Calu3 (cell line): ENCODE results near the gene USP10. TPM values are rescaled to one million over a fixed set of nuclear protein-coding genes. Genes with fewer than 3 reads are reported as not detected.
"Not testable (repeated sequence)": the region's sequence is repeated elsewhere in the genome, so short reads cannot be mapped to it uniquely, and the experiment has no call there.

Experiments
- BruUV-seq: library from RNA; stranded (reverse); fragments of 400-500 nt; replicated peaks from 2 replicates; lab custom pipeline; 2021; lab: Mats Ljungman, UMichigan
- CTCF ChIA-PET: fragments of 300-600 bp; sonication (Branson Sonifier 250); formaldehyde crosslinking; loops from one replicate; lab custom pipeline; 2022; ENCODE audit warnings: antibody characterized with exemption; lab: Charles Lee
- DNase-seq: peaks from one replicate; pipeline ENCODE4 v3.0.0; 2022
- H3K27ac Mint-ChIP-seq: one replicate; pipeline ENCODE4 v1.8.0; 2022; ENCODE audit warnings: mixed read lengths; ENCODE audit not compliant: unreplicated experiment
- H3K27me3 Mint-ChIP-seq: one replicate; pipeline ENCODE4 v1.8.0; 2022; ENCODE audit warnings: mixed read lengths; ENCODE audit not compliant: unreplicated experiment
- H3K36me3 Mint-ChIP-seq: one replicate; pipeline ENCODE4 v1.8.0; 2022; ENCODE audit warnings: mild to moderate bottlenecking, moderate library complexity, mixed read lengths; ENCODE audit not compliant: insufficient read depth, unreplicated experiment
- H3K4me1 Mint-ChIP-seq: one replicate; pipeline ENCODE4 v1.8.0; 2022; ENCODE audit warnings: mild to moderate bottlenecking, low read depth, mixed read lengths; ENCODE audit not compliant: unreplicated experiment
- H3K4me3 Mint-ChIP-seq: one replicate; pipeline ENCODE4 v1.8.0; 2022; ENCODE audit warnings: mild to moderate bottlenecking, low read depth, moderate library complexity, mixed read lengths; ENCODE audit not compliant: unreplicated experiment
- H3K9me3 Mint-ChIP-seq: one replicate; pipeline ENCODE4 v1.8.0; 2022; ENCODE audit warnings: low read depth, mixed read lengths; ENCODE audit not compliant: unreplicated experiment
- CTCF ChIP-seq: fragments of 200-600 bp; IDR thresholded peaks from one replicate; pipeline ENCODE4 v1.8.0; 2022; ENCODE audit warnings: antibody characterized with exemption; ENCODE audit not compliant: unreplicated experiment
- intact Hi-C: fragments of 100-400 bp; cut with micrococcal nuclease; formaldehyde crosslinking; loops from one replicate; pipeline ENCODE4 v1.10.0; 2022; ENCODE audit not compliant: unreplicated experiment
- total RNA-seq: library from RNA; stranded (reverse); gene quantifications from 2 replicates; pipeline ENCODE4 v1.2.3, GENCODE V29; 2022

USP10 gene
- total RNA-seq, 1 experiment from 2014 or later = 141 TPM

- Mint-ChIP-seq H3K27ac (no peak overlapping the region), H3K4me3 (no peak overlapping the region), H3K4me1 (peaks cover 11% of the 10 kb centered on the region), H3K9me3 (peaks cover 2% of the 10 kb centered on the region), H3K36me3 (no peaks in the 10 kb centered on the region), H3K27me3 (peaks cover 36% of the 10 kb centered on the region)
- CTCF ChIA-PET = interaction anchor here (0.7 kb wide), 2 partner anchors 11 to 108 kb away, joined by 4 to 5 read pairs; no protein-coding TSS in a partner anchor
- no peak for DNase-seq
- intact Hi-C loops = no loop called here
- no TSS peak for BruUV-seq
- TF ChIP-seq CTCF = no peak
Measured at GRCh38 chr16:84687715-84688114, 12.1 kb upstream of the USP10 start.

- CTCF ChIA-PET, H3K27ac Mint-ChIP-seq, H3K9me3 Mint-ChIP-seq, intact Hi-C loops, H3K36me3 Mint-ChIP-seq, DNase-seq, H3K4me3 Mint-ChIP-seq, BruUV-seq: not testable (repeated sequence)
- H3K4me1 Mint-ChIP-seq = peaks cover 11% of the 10 kb centered on the region
- peaks cover 33% of the 10 kb centered on the region for H3K27me3 Mint-ChIP-seq
Measured at GRCh38 chr16:84688163-84688562, 11.6 kb upstream of the USP10 start.

GRCh38 chr16:84689111-84689510, 10.7 kb upstream of the USP10 start:
- no peak overlapping the region for H3K4me3 Mint-ChIP-seq
- peaks cover 11% of the 10 kb centered on the region for H3K4me1 Mint-ChIP-seq
- no peak for TF ChIP-seq CTCF
- H3K27me3 Mint-ChIP-seq = peaks cover 23% of the 10 kb centered on the region
- no peaks in the 10 kb centered on the region for H3K36me3 Mint-ChIP-seq
- DNase-seq = no peak
- H3K27ac Mint-ChIP-seq = no peak overlapping the region
- BruUV-seq = no TSS peak
- H3K9me3 Mint-ChIP-seq = peaks cover 2% of the 10 kb centered on the region
- CTCF ChIA-PET = no interaction called here
- intact Hi-C loops = no loop called here

GRCh38 chr16:84690088-84690819, 9.5 kb upstream of the USP10 start:
- Mint-ChIP-seq H3K27ac (no peak overlapping the region), H3K4me3 (no peak overlapping the region), H3K27me3 (peaks cover 12% of the 10 kb centered on the region), H3K9me3 (peaks cover 2% of the 10 kb centered on the region), H3K4me1 (peaks cover 11% of the 10 kb centered on the region), H3K36me3 (no peaks in the 10 kb centered on the region)
- CTCF ChIA-PET = no interaction called here
- no TSS peak for BruUV-seq
- intact Hi-C loops = no loop called here
- no peak for TF ChIP-seq CTCF
- no peak for DNase-seq
